ENCODE measurements around the gene MFSD12. TPM values are rescaled to one million over a fixed set of nuclear protein-coding genes. Genes with fewer than 3 reads are reported as not detected.

Gene MFSD12
- total RNA-seq, 1 experiment from 2014 or later: 131 TPM

- no peaks in the 10 kb centered on the region for H3K9me2 ChIP-seq (ENCODE audit: insufficient read depth)
- TF ChIP-seq ZFX (IDR thresholded peaks at IDR 0.05) (no peak), SP1 (IDR thresholded peaks at IDR 0.05; ENCODE audit: low read depth) (no peak), SRF (IDR thresholded peaks at IDR 0.05; ENCODE audit: low read depth) (no peak), POLR2A (IDR thresholded peaks at IDR 0.05; ENCODE audit: borderline replicate concordance, extremely low read depth, insufficient read depth, insufficient read length) (no peak), TCF7L2 (IDR thresholded peaks at IDR 0.05; ENCODE audit: borderline replicate concordance, extremely low read depth, insufficient read depth, insufficient read length) (no peak), ELF1 (IDR thresholded peaks at IDR 0.05; ENCODE audit: borderline replicate concordance, low read depth) (no peak), EZH2 (IDR thresholded peaks at IDR 0.05) (no peak), CBX3 (IDR thresholded peaks at IDR 0.05; ENCODE audit: low read depth) (no peak)
- ChIA-PET POLR2A (no interaction called here), CTCF (no interaction called here), RAD21 (ENCODE audit: low non-redundant PET in 1 of 2, low total read pairs in 2 of 2, uncharacterized antibody in 2 of 2, unreplicated experiment in 2 of 2) (no interaction called here)
- no peak overlapping the region for H2AFZ ChIP-seq (ENCODE audit: low read depth, low read length, poor library complexity, severe bottlenecking)
- peaks cover 8 to 10% of the 10 kb centered on the region in 2 experiments; a peak in 3 of 4 replicates for H3K36me3 ChIP-seq (ENCODE audit: control insufficient read depth in 1 of 2, insufficient read depth in 2 of 2, low read length in 2 of 2)
- BruUV-seq (replicated peaks): no TSS peak
- H3K27me3 ChIP-seq (ENCODE audit: insufficient read depth, low read length): no peaks in the 10 kb centered on the region
- H3K4me3 ChIP-seq (replicated peaks in 1 of 2; ENCODE audit: low read depth in 1 of 2, low read length in 2 of 2): no peak overlapping the region
- no peak overlapping the region for H3K4me2 ChIP-seq (ENCODE audit: low read length)
- no peak for ATAC-seq
- peaks cover 58% of the 10 kb centered on the region for H3K79me2 ChIP-seq (ENCODE audit: insufficient read depth, low read length)
- H3K4me1 ChIP-seq (ENCODE audit: control insufficient read depth in 1 of 2, insufficient read depth in 2 of 2, low read length in 2 of 2): peaks cover 3 to 13% of the 10 kb centered on the region in 2 experiments; a peak in 2 of 4 replicates
- H3K9ac ChIP-seq (ENCODE audit: low read length): no peak overlapping the region
- no peak for DNase-seq (ENCODE audit: low read depth, low spot score)
- no peak overlapping the region for H3K27ac ChIP-seq (ENCODE audit: low read depth, low read length)
- no peaks in the 10 kb centered on the region for H3K9me3 ChIP-seq (ENCODE audit: control insufficient read depth in 1 of 2, insufficient read depth in 1 of 2, low read depth in 1 of 2, low read length in 2 of 2)
- intact Hi-C loops (cut with micrococcal nuclease): no loop called here
- H4K20me1 ChIP-seq (ENCODE audit: insufficient read depth): no peaks in the 10 kb centered on the region
Observed at GRCh38 chr19:3521104-3521445, 36.3 kb downstream of the MFSD12 start.

- Histone ChIP-seq H3K27ac (ENCODE audit: low read depth, low read length) (0 out of 2 replicates have a peak overlapping the region, but pooled peaks have one; percentile 17), H3K79me2 (ENCODE audit: insufficient read depth, low read length) (peaks cover 63% of the 10 kb centered on the region), H3K4me1 (ENCODE audit: control insufficient read depth in 1 of 2, insufficient read depth in 2 of 2, low read length in 2 of 2) (peaks cover 3 to 13% of the 10 kb centered on the region in 2 experiments; a peak in 2 of 4 replicates), H3K4me3 (replicated peaks in 1 of 2; ENCODE audit: low read depth in 1 of 2, low read length in 2 of 2) (no peak overlapping the region), H3K9me2 (ENCODE audit: insufficient read depth) (no peaks in the 10 kb centered on the region), H3K36me3 (ENCODE audit: control insufficient read depth in 1 of 2, insufficient read depth in 2 of 2, low read length in 2 of 2) (peaks cover 8 to 10% of the 10 kb centered on the region in 2 experiments; a peak in 3 of 4 replicates), H3K9me3 (ENCODE audit: control insufficient read depth in 1 of 2, insufficient read depth in 1 of 2, low read depth in 1 of 2, low read length in 2 of 2) (no peaks in the 10 kb centered on the region), H3K9ac (ENCODE audit: low read length) (no peak overlapping the region), H3K4me2 (ENCODE audit: low read length) (no peak overlapping the region), H3K27me3 (ENCODE audit: insufficient read depth, low read length) (no peaks in the 10 kb centered on the region), H2AFZ (ENCODE audit: low read depth, low read length, poor library complexity, severe bottlenecking) (no peak overlapping the region), H4K20me1 (ENCODE audit: insufficient read depth) (no peaks in the 10 kb centered on the region)
- ChIA-PET RAD21 (ENCODE audit: low non-redundant PET in 1 of 2, low total read pairs in 2 of 2, uncharacterized antibody in 2 of 2, unreplicated experiment in 2 of 2) (no interaction called here), CTCF (interaction anchor here (1.3 kb wide), 1 partner anchor 25 kb away, joined by 3 read pairs; no protein-coding TSS in a partner anchor), POLR2A (no interaction called here)
- intact Hi-C loops (cut with micrococcal nuclease): no loop called here
- no TSS peak for BruUV-seq (replicated peaks)
- ATAC-seq (peak; percentile 66), DNase-seq (ENCODE audit: low read depth, low spot score) (no peak)
- TF ChIP-seq ELF1 (IDR thresholded peaks at IDR 0.05; ENCODE audit: borderline replicate concordance, low read depth) (no peak), CTCF (IDR thresholded peaks at IDR 0.05 in 2 of 3, conservative IDR thresholded peaks at IDR 0.05 in 1 of 3; ENCODE audit: borderline replicate concordance in 1 of 3, insufficient read depth in 1 of 3, low read depth in 2 of 3, low read length in 2 of 3) (peak in 1 of 3 experiments; percentile 16; a peak in 2 of 6 replicates), REST (IDR thresholded peaks at IDR 0.05; ENCODE audit: low read depth) (no peak), SRF (IDR thresholded peaks at IDR 0.05; ENCODE audit: low read depth) (no peak)
Observed at GRCh38 chr19:3520166-3521103, 37.0 kb downstream of the MFSD12 start.
